Measurements from ENCODE around the gene UBC. TPM values are rescaled to one million over a fixed set of nuclear protein-coding genes. Genes with fewer than 3 reads are reported as not detected.

The UBC gene
- total and polyA plus RNA-seq, 9 of the 15 experiments (the other 6 are each of a cell fraction or from before 2014, with no cell fraction given), result 533 to 1,153 (median 813) TPM

DNA sequence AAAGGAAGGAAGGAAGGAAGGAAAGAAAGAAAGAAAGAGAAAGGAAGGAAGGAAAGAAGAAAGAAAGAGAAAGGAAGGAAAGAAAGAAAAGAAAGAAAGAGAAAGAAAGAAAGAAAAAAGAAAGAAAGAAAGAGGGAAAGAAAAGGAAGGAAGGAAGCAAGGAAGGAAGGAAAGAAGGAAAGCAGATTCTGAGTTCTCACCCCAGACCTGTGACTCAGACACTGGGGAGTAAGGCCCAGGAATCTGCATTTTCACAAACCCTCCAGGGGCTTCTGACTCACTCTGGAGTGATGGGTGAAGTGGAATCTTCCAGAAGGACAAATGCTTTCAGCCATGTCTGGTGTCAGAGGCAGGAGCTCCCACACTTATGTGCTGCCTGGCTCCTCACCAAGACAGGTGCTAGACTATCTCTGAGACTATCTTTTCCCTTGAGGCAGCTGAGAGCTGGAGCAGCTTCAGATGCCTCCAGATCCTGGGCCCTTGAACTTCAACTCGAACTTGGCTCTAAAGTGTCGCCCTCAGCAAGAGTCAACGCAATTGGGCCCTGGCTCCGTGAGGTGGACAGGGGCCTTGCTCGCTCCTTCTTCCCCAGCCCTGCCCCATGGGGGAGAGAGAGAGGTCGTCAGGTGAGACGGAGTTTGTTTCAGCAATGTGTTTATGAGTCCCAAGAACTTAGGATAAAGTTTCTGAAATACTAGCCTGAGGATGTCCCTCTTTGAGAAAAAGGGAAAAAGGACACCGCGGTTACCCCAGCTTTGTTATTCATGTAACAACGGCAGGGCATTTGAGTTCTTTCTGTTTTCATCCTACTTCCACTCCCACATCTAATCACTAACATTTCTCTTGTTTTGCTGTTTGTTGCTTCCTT, 31.0 kb downstream of the UBC start (continued):
- TF ChIP-seq ZNF318 (IDR thresholded peaks at IDR 0.05; ENCODE audit: borderline replicate concordance in 1 of 2, low read depth in 1 of 2), result no peak
- TF ChIP-seq TGIF2 (CRISPR knock-in tag; IDR thresholded peaks at IDR 0.05), result no peak
- TF ChIP-seq, protein P1, sequence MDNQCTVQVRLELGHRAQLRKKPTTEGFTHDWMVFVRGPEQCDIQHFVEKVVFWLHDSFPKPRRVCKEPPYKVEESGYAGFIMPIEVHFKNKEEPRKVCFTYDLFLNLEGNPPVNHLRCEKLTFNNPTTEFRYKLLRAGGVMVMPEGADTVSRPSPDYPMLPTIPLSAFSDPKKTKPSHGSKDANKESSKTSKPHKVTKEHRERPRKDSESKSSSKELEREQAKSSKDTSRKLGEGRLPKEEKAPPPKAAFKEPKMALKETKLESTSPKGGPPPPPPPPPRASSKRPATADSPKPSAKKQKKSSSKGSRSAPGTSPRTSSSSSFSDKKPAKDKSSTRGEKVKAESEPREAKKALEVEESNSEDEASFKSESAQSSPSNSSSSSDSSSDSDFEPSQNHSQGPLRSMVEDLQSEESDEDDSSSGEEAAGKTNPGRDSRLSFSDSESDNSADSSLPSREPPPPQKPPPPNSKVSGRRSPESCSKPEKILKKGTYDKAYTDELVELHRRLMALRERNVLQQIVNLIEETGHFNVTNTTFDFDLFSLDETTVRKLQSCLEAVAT (IDR thresholded peaks at IDR 0.05), result peak; percentile 22 to 53; a peak in 1 of 4 replicates
- TF ChIP-seq HINFP (tag; conservative IDR thresholded peaks at IDR 0.05; ENCODE audit: low read depth), result peak; percentile 70
- TF ChIP-seq E2F8 (IDR thresholded peaks at IDR 0.05; ENCODE audit: low read depth, partially characterized antibody), result no peak
- no peak for TF ChIP-seq RB1 (IDR thresholded peaks at IDR 0.05; ENCODE audit: low read depth)
- no peak for TF ChIP-seq E4F1 (CRISPR knock-in tag; IDR thresholded peaks at IDR 0.05; ENCODE audit: borderline replicate concordance)
- TF ChIP-seq SETDB1 (IDR thresholded peaks at IDR 0.05; ENCODE audit: low read length), result no peak

All from K562 (cell line).